ENCODE results near the gene CERS6.

GRCh38 chr2:168772704-168773103 lies 316.6 kb downstream of the CERS6 start:
- no peak for TF ChIP-seq ZFX (IDR thresholded peaks at IDR 0.05)
- no peak for TF ChIP-seq CTCF (conservative IDR thresholded peaks at IDR 0.05)
